HG02973 (cell line): ENCODE results near the gene MT1A.

Experiments
- ATAC-seq: cut with Tn5 transposase; IDR thresholded peaks from one replicate; pipeline ENCODE4 v1.9.1; 2021; ENCODE audit warnings: moderate library complexity; ENCODE audit not compliant: unreplicated experiment

MT1A gene

DNA sequence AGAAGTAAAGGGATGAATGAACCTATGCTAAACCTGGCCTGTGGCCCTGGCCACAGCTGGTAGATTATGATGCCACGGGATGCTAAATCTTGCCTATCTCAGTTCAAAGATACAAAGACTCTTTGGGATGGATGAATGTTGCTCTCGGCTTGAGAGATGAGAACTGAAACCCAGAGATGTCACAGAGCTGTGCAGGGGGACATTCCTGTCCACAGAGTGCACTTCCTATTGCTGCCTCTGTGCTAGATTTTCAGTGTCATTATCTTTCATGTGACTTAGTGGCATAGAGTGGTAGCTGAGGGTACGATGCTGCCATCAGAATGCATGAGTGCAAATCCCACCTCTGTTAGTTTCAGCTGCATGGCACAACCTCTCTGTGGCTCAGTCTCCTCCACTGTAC, 8.3 kb upstream of the MT1A start:
- peak; percentile 69 for ATAC-seq

DNA sequence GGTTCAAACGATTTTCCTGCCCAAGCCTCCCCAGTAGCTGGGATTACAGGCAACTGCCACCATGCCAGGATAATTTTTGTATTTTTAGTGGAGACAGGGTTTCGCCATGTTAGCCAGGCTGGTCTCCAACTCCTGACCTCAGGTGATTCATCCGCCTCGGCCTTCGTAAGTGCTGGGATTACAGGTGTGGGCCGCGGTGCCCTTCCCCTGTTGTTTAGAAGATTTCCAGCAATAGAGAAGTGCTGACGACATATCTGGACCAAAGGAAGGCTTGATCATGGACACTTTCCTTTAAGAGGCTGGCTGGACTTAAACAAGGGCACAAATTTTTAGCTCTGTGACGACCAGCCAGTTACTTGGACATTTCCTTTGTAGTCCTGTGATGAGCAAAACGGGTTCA, 7.3 kb upstream of the MT1A start:
- no peak for ATAC-seq

DNA sequence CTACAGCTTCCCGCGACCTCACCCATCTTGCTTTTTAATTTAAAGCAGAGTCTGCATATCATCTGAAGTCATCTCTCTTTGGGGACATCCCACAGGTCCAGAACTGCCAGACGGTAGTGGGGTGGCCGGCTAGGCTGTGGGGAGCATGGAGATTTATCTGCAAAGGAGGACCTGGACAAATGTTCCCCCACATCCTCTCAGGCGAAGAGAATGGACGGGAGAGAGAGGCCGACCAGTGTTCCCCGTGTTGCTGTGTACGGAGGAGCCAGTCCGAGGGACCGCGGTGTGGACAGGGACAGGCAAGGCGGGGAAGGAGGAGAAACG, 6.7 kb upstream of the MT1A start:
- no peak for ATAC-seq

DNA sequence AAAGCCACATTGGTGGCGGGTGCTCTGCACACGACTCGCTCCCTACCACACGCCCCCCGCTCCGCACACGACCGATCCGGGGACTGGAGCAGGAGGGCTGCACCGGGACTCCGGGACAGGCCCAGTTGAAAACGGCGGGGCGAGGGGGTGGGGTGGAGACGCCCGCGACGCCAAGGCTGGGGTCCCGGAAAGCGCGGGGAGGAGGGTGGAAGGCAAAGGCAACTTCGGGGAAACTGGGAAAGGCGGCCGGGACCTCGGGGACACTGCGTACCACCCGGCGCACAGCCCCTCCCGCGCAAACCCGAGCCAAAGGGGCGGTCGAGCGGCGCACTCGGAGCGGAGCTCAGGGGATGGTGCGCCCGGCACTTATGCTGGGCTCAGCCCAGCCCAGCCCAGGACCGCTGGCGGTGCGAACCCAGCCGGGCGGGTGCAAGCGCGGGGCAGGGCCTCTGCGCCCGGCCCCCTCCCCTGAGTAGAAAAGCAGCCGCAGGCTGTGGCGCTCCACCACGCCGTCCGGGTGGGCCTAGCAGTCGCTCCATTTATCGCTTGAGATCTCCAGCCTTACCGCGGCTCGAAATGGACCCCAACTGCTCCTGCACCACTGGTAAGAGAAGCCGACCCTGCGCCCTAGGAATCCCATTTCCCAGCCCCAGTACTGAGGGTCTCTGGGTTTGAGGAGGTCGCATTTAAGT, 6.2 kb upstream of the MT1A start, which contains the start of gene MT1M:
MT1M (plus strand) TSS at position 504 of the 692 bp plus-strand sequence; CDS start at position 577, 73 bp downstream.
- ATAC-seq: no peak

DNA sequence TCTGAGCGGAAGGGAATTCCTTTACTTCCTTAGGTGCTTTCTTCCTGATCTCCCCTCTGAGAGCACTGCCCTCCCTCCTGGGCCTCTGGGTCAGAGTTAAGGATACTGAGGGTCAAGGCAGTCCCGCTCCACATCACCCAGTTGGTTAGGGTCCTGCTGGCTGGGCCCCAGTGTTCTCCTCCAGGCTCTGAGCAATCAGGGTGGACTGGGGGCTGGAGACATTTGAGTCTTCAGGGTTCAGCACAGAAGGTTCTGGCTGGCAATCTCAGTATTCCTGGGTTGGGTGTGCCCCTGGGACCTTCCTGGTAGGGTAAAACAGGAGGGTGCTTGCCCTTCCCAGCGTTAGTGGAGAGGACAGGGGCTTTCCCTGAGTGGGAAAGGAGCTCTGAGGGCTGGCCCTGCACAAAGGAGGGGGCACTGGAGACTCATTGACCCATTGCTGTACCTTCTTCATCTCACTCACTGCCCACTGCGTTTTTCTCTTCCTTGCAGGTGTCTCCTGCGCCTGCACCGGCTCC, 5.6 kb upstream of the MT1A start:
- ATAC-seq: no peak

DNA sequence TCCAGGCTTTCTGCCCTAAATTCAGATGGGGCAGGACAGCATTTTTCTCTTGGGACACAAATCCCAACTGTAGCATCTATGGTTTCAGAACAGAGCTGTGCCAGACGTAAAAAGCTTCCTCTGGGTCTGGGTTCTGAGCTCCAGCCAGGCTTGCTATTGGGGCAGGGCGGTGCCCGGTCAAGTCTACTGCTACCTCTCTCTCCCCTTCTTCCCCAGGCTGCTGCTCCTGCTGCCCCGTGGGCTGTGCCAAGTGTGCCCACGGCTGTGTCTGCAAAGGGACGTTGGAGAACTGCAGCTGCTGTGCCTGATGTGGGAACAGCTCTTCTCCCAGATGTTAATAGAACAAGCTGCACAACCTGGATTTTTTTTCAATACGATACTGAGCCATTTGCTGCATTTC, 4.9 kb upstream of the MT1A start:
- no peak for ATAC-seq

DNA sequence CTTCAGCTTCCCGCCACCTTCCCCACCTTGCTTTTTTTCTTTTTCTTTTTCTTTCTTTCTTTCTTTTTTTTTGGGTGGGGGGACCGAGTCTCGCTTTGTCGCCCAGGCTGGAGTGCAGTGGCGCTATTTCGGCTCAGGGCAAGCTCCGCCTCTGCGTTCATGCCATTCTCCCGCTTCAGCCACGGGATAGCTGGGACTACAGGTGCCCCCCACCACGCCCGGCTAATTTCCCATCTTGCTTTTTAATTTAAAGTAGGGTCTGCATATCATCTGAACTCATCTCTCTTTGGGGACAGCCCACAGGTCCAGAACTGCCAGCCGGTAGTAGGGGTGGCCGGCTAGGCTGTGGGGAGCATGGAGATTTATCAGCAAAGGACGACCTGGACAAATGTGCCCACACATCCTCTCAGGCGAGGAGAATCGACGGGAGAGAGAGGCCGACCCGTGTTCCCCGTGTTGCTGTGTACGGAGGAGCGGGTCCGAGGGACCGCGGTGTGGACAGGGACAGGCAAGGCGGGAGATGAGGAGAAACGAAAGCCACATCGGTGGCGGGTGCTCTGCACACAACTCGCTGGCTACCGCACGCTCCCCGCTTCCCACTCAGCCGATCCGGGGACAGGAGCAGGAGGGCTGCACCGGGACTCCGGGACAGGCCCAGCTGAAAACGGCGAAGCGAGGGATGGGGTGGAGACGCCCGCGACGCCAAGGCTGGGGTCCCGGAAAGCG, 3.6 kb upstream of the MT1A start:
- no peak for ATAC-seq

DNA sequence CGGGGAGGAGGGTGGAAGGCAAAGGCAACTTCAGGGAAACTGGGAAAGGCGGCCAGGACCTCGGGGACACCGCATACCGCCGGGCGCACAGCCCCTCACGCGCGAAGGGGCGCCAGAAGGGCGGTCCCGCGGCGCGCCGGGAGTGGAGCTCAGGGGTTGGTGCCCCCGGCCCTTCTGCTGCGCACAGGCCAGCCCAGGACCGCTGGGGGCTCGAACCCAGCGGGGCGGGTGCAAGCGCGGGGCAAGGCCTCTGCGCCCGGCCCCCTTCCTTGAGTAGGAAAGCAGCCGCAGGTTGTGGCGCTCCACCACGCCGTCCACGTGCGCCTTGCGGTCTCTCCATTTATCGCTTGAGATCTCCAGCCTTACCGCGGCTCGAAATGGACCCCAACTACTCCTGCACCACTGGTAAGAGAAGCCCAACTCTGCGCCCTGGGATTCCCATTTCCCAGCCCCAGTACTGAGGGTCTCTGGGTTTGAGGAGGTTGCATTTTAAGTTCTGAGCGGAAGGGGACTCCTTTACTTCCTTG, 3.0 kb upstream of the MT1A start:
- no peak for ATAC-seq

DNA sequence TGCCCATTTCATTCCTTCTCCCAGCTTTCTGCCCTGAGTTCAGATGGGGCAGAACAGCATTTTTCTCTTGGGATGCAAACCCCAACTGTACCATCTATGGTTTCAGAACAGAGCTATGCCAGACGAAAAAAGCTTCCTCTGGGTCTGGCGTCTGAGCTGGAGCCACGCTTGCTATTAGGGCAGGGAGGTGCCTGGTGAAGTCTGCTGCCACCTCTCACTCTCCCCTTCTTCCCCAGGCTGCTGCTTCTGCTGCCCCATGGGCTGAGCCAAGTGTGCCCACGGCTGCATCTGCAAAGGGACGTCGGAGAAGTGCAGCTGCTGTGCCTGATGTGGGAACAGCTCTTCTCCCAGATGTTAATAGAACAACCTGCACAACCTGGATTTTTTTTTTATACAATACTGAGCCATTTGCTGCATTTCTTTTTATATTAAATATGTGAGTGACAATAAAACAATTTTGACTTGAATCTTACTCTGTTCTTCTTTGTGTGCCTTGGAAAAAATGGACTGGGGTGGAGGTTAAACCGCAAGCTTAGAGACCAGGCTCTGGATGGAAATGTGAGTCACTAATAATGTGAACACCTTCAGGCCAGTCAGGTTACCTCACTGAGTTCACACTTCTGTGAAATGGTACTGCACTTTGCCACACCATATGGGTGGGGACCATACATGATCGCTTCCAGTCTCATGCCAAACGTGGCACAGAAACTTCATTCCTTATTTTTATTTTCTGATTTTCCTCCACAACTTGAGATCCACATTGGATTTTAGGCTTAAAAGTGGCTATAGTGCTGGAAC, 1.7 kb upstream of the MT1A start:
- ATAC-seq: no peak

DNA sequence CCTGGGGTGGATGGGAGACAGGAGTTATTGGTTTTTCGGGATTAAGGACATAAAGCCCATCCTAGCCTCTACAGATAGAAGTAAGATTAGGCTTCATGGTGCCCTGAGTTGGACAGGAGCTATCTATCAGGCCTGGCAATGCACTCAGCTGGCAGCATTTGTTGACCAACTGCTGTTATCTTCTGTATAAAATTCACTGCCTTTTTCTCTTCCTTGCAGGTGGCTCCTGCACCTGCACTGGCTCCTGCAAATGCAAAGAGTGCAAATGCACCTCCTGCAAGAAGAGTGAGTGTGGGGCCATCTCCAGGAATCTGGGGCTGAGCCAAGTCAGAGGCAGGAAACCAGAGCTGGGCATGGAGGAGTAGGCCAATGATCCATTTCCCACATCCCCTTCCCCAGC, 579 bp downstream of the MT1A start:
- no peak for ATAC-seq

DNA sequence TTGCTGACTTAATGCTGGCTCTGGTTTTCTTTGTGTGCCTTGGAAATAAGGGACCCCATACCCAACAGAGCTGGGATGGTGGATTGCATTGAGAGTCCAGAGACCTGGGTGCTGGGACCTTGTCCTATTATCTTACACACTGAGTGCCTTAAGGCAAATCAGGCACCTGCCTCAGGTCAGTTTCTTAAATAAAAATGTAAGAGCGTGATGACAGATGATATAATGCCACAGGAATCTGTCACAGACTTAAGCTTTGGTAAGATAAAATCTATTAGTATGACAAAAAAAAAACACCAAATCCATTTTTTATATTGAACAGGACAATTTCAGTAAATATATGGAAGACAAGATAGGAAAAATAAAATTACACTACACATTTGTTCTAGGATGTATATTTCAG, 1.6 kb downstream of the MT1A start:
- ATAC-seq: no peak

DNA sequence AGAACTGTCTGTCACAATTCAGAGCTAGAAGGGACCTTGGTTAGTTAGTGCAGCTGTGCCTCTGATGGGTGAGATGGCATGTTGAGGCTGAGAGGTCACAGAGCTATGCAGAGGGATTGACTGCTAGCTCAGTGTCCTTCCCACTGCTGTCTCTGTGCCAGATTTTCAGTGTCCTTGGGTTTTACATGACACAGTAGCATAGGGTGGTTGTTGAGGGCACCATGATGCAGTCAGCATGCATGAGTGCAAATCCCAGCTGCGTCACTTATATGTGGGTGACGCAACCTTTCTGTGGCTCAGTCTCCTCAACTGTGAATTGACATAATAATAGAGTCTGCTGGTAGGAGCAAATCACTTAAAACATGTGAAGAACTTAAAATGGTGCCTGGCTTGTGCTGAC, 2.7 kb downstream of the MT1A start:
- no peak for ATAC-seq

DNA sequence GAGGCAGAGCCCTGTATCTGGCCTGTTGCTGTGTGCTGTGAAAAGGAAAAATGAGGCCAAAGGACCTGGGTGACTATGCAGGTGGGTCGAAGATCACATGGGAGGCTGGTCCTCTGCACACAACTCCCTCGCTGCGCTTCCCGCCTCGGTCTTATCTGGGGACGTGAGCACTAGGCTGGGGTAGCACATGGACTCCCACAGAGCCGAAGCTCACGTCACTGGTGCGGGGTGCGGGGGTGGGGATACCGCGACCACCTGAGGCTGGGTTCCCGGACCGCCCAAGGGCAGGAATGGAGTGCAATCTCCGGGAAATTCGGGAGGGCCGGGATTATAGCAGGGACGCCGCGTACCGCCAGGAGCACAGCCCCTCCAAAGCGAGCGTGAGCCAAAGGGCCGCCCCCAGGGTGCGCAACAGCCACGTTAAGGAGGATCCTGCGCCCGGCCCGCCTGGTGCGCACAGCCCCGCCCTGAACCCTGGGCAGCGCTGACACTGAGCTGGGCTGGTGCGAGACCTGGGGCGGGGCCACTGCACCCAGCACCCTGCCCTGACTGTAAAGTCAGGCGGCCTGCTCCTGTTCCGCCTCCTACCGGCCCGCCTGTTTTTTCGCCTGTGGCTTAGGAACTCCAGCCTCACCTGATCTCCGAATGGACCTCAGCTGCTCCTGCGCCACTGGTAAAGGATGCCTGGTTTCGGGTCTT, 4.8 kb downstream of the MT1A start:
- ATAC-seq: peak; percentile 51

DNA sequence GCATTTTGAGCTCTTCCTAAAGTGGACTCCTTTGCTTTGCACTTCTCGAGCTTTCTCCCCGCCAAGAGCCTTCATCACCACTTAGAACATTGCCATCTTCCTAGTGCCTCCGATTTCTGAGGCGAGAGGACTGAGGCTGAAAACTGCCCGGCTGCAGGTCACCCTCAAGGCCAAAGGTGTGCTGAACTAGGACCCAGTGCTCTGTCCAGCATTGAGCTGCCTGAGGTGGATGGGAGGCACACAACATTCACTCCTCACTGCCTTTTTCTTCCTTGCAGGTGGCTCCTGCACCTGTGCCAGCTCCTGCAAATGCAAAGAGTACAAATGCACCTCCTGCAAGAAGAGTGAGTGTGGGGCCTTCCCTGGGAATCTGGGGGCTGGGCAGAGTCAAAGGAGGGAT, 5.4 kb downstream of the MT1A start:
- no peak for ATAC-seq

DNA sequence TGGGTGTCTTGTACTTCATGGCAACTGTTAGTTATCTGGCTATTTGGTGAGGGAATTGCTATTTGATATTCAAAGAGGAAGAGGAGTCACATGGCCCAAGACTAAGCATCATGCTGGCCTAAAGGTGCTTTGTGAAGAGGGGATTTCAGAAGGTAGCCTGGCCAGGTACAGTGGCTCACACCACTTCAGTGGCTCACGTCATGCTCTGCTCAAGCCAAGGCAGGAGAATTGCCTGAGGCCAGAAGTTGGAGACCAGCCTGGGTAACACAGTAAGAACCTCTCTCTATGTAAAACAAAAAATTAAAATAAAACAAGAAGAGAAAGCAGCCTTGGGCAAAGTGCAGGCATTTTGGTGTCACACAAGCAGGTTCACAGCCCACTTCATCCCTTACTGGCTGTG, 6.8 kb downstream of the MT1A start:
- no peak for ATAC-seq

DNA sequence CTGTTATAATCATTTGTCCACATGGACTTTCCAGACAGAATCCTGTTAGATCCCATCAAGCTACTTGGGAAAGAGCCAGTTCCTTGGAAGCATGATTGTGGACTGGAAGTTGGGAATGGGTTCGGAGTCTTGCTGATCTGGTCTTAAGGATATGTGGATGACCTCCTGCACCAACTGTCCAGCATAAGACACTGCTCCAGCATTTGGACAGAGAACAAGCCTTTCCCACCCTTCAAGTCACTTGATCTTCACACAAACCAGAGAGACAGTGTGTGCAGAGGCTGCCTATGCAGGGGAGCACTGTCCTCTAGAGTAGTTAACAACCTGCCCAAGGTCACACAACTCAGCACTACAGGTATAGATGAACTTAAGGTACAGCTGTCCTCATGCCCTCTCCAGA, 7.4 kb downstream of the MT1A start:
- ATAC-seq: no peak

DNA sequence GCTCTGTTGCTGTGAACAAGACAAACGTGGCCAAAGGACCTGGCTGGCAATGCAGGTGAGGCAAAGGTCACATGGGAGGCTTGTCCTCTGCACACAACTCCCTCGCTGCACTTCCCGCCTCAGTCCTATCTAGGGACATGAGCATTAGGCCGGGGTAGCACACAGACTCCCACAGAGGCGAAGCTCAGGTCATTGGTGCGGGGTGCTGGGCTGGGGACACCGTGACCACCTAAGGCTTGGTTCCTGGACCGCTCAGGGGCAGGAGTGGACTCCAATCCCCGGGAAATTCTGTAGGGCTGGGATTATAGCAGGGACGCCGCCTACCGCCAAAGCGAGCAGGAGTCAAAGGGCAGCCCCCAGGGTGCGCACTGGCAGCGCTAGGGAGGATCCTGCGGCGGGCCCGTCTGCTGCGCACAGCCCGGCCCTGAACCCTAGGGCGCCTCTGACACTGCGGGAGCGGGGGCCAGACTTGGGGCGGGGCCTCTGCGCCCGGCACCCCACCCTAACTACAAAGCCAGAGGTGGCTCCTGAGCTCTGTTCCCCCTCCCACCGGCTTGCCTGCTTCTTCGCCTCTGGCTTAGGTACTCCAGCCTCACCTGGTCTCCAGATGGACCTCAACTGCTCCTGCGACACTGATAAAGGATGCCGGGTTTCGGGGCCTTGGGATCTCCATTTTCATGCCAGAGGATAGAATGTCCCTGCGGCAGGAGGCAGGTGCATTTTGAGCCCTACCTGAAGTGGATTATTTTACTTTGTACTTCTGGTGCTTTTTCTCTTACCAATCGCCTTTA, 9.4 kb downstream of the MT1A start:
- no peak for ATAC-seq

DNA sequence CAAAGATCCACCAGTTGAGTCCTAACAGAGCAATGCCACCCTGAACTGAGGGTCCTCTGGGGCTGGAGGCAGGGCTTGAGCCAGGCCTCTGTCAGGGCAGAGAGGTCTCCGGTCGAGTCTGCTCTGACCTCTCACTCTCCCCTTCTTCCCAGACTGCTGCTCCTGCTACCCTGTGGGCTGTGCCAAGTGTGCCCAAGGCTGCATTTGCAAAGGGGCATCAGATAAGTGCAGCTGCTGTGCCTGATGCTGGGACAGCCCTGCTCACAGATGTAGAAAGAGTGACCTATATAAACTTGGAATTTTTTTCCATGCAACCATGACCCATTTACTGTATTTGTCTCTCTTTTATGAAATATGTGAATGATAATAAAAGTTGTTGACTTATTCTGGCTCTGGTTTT, 10.8 kb downstream of the MT1A start:
- no peak for ATAC-seq

DNA sequence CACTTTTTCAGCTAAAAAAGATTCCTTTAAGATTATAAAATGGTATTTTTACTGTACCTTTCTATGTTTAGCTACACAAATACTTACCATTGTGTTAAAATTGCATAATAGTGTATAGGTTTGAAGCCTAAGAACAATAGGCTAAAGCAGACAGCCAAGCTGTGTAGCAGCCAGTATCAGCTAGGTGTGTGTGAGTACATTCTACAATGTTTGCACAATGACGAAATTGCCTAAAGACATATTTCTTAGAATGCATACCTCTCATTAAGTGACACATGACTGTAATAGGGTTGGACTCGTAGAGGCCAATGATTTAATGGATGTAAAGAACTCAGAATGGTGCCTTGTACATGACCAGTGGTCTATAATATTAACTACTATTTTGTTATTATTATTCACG, 11.4 kb downstream of the MT1A start:
- ATAC-seq: no peak

DNA sequence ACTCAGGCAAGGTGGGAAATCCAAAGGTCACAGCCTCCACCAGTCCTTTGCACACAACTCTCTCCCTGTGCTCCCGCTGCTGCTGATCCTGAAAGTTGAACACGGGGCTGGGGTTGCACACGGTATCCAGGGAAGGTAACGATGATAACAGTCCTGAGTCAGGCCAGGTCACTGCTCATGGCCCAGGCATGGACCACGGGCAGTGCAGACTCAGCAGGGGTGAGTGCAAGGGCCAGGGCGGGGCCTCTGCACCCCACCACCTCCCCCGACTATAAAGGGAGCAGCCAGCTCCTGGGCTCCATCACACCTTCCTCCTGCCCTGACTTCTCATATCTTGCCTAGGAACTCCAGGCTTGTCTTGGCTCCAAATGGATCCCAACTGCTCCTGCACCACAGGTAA, 13.1 kb downstream of the MT1A start, which contains the start of gene MT1B:
MT1B (plus strand) TSS at position 301 of the 400 bp plus-strand sequence; CDS start at position 369, 68 bp downstream.
- ATAC-seq: no peak
